NCI-H2029 (cell line): ENCODE data around the gene TSACC.
A peak's percentile ranks its signal among the peaks of the same experiment; 100 is the strongest.

ENCODE experiments used
- DNase-seq: peaks from one replicate; lab custom pipeline; 2025; lab: John Stamatoyannopoulos, UW

Gene TSACC

DNA sequence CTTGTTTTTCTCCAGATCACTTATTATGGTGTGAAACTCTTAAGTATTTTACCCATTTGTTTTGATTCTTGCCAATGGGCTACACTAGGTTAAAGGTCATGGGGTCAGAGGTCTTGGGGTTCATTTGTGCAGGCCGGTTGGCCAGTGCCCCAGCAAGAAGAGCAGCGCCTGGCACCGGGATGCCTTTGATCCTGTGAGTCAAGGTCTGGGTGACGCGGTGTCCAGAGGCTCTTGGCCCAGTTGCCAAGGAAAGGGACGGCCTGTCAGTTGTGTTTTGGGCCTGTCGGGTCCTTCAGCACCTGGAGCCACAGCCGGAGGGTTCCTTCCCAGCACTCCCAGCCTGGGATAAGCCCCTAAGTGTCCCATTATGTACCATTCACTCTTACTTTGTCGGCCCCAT, 55.8 kb downstream of the TSACC start:
- DNase-seq = no peak

DNA sequence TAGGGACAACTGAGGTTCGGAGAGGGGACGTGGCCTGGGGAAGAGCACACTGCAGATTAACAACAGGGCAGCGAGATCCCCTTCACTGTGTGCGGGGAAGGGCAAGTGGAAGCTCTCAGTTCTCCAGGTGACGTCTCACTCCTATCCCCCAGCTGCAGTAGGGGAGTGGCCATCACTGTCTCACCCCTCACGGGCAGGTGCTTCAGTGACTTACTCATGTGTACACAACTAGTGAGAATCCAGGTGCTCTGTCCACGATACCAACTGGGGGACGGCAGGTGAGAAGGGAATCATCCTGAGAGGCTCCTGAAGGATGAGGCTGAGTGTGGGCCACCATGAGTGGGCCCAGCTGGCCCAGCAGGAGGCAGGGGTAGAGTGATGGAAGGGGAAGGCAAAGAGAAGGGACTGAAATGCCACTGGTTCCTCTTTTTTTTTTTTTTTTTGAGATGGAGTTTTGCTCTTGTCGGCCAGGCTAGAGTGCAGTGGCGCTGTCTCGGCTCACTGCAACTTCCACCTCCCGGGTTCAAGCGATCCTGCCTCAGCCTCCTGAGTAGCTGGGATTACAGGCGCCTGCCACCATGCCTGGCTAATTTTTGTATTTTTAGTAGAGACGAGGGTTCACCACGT, 56.6 kb downstream of the TSACC start:
- peak; percentile 79 for DNase-seq
